DND-41 (cell line): Measurements from ENCODE around the gene HOXD8.

Experiments
- EZH2 ChIP-seq: IDR thresholded peaks from 3 replicates; pipeline ENCODE4 v1.6.1; 2012; ENCODE audit warnings: borderline replicate concordance, low read depth, mild to moderate bottlenecking, moderate library complexity, low read length, inconsistent platforms; ENCODE audit not compliant: severe bottlenecking
- TF ChIP-seq, protein P1 (sequence below): IDR thresholded peaks from 2 replicates; pipeline ENCODE4 v1.5.1; 2012; ENCODE audit warnings: borderline replicate concordance, low read length, moderate library complexity, mild to moderate bottlenecking; ENCODE audit not compliant: poor library complexity, severe bottlenecking; ENCODE audit errors: extremely low read depth

DNA sequence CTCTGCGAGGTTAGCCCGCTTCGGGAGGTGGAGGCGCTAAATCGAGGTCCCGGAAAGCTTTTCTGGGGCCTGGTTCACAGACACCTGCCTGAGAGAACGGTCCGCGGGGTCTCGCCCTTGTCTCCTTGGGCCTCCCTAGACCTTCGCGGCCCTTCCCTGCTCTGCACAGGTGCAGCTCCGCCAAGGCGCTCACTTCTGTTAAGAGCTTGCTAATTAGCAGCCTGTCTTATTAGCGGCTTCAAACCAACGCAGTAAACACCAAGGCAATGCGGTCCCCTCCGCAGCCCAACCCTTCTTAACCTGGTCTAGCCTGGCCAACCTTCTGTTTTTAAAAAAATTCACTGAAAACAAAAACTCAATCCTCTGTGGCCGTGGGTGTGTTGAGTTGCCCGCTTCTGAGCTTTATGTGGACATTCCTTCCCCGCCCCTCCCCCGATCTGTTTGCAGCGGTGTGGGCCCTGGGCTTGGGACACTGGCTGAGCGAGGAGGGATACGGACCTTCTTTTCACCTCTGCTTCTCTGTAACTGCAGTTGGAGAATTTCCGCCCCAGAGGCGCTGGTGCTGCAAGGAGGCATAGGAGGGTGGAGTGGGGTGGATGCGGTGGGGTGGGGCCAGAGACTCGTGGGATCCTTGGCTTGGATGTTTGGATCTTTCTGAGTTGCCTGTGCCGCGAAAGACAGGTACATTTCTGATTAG, 18.4 kb downstream of the HOXD8 start:
- TF ChIP-seq, protein P1, sequence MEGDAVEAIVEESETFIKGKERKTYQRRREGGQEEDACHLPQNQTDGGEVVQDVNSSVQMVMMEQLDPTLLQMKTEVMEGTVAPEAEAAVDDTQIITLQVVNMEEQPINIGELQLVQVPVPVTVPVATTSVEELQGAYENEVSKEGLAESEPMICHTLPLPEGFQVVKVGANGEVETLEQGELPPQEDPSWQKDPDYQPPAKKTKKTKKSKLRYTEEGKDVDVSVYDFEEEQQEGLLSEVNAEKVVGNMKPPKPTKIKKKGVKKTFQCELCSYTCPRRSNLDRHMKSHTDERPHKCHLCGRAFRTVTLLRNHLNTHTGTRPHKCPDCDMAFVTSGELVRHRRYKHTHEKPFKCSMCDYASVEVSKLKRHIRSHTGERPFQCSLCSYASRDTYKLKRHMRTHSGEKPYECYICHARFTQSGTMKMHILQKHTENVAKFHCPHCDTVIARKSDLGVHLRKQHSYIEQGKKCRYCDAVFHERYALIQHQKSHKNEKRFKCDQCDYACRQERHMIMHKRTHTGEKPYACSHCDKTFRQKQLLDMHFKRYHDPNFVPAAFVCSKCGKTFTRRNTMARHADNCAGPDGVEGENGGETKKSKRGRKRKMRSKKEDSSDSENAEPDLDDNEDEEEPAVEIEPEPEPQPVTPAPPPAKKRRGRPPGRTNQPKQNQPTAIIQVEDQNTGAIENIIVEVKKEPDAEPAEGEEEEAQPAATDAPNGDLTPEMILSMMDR, result no peak
- TF ChIP-seq EZH2, result no peak
